Endothelial cell (in vitro differentiated cells): ENCODE results near the gene CD74. TPM values are rescaled to one million over a fixed set of nuclear protein-coding genes. Genes with fewer than 3 reads are reported as not detected.

ENCODE experiments used
- DNase-seq: peaks from one replicate; pipeline ENCODE4 v3.0.0; 2021; ENCODE audit warnings: low spot score
- H3K27ac Mint-ChIP-seq: one replicate; pipeline ENCODE4 v1.8.0; 2021; ENCODE audit warnings: mixed read lengths, inconsistent platforms; ENCODE audit not compliant: unreplicated experiment
- H3K27me3 Mint-ChIP-seq: one replicate; pipeline ENCODE4 v1.8.0; 2021; ENCODE audit warnings: mild to moderate bottlenecking, moderate library complexity, mixed read lengths, inconsistent platforms; ENCODE audit not compliant: unreplicated experiment
- H3K36me3 Mint-ChIP-seq: one replicate; pipeline ENCODE4 v1.8.0; 2021; ENCODE audit warnings: mild to moderate bottlenecking, low read depth, mixed read lengths, inconsistent platforms; ENCODE audit not compliant: unreplicated experiment
- H3K4me1 Mint-ChIP-seq: one replicate; pipeline ENCODE4 v1.8.0; 2021; ENCODE audit warnings: mild to moderate bottlenecking, mixed read lengths, inconsistent platforms; ENCODE audit not compliant: unreplicated experiment
- H3K4me3 Mint-ChIP-seq: one replicate; pipeline ENCODE4 v1.8.0; 2021; ENCODE audit warnings: mild to moderate bottlenecking, mixed read lengths, inconsistent platforms; ENCODE audit not compliant: unreplicated experiment
- H3K9me3 Mint-ChIP-seq: one replicate; pipeline ENCODE4 v1.8.0; 2021; ENCODE audit warnings: mixed read lengths, inconsistent platforms; ENCODE audit not compliant: unreplicated experiment
- CTCF ChIP-seq: fragments of 200-600 bp; sonication (generic); IDR thresholded peaks from one replicate; pipeline ENCODE4 v1.5.0; 2021; ENCODE audit warnings: antibody characterized with exemption; ENCODE audit not compliant: unreplicated experiment
- total RNA-seq: library from RNA; stranded (reverse); fragmentation: NEBNext Ultra II Directional; extraction: Animal tissue kit (Norgen Biotek cat#: 25700); gene quantifications from one replicate; pipeline ENCODE4 v1.2.1, GENCODE V29; 2021; ENCODE audit not compliant: unreplicated experiment

The CD74 gene
- total RNA-seq, 1 donor from 2014 or later = 170 TPM

GRCh38 chr5:150404941-150405816 is 7.5 kb downstream of the CD74 start:
- no peak for DNase-seq
- Mint-ChIP-seq H3K4me3 (no peak overlapping the region), H3K27me3 (peaks cover 8% of the 10 kb centered on the region), H3K4me1 (peaks cover 16% of the 10 kb centered on the region), H3K27ac (no peak overlapping the region), H3K9me3 (no peaks in the 10 kb centered on the region), H3K36me3 (peaks cover 23% of the 10 kb centered on the region)
- TF ChIP-seq CTCF = no peak

- no peak for TF ChIP-seq CTCF
- no peaks in the 10 kb centered on the region for H3K9me3 Mint-ChIP-seq
- no peak for DNase-seq
- peaks cover 16% of the 10 kb centered on the region for H3K4me1 Mint-ChIP-seq
- peaks cover 28% of the 10 kb centered on the region for H3K36me3 Mint-ChIP-seq
- peaks cover 8% of the 10 kb centered on the region for H3K27me3 Mint-ChIP-seq
- H3K4me3 Mint-ChIP-seq = no peak overlapping the region
- H3K27ac Mint-ChIP-seq = no peak overlapping the region
Measured at GRCh38 chr5:150404535-150404934, 8.2 kb downstream of the CD74 start.

- no peak overlapping the region for H3K27ac Mint-ChIP-seq
Measured at GRCh38 chr5:150404121-150404520, 8.6 kb downstream of the CD74 start.

GRCh38 chr5:150402901-150403342 is 9.8 kb downstream of the CD74 start:
- Mint-ChIP-seq H3K27me3 (peaks cover 10% of the 10 kb centered on the region), H3K4me3 (peak overlapping the region; percentile 24), H3K4me1 (peaks cover 27% of the 10 kb centered on the region), H3K9me3 (no peaks in the 10 kb centered on the region), H3K36me3 (peaks cover 32% of the 10 kb centered on the region), H3K27ac (no peak overlapping the region)
- TF ChIP-seq CTCF = no peak
- no peak for DNase-seq

More at GRCh38 chr5:150404121-150404520, 8.6 kb downstream of the CD74 start:
- DNase-seq = no peak
- Mint-ChIP-seq H3K4me3 (no peak overlapping the region), H3K4me1 (peaks cover 20% of the 10 kb centered on the region), H3K9me3 (no peaks in the 10 kb centered on the region), H3K36me3 (peaks cover 28% of the 10 kb centered on the region), H3K27me3 (peaks cover 8% of the 10 kb centered on the region)
- TF ChIP-seq CTCF = no peak

- peaks cover 32% of the 10 kb centered on the region for H3K36me3 Mint-ChIP-seq
Measured at GRCh38 chr5:150402229-150402773, 10.4 kb downstream of the CD74 start.

More at GRCh38 chr5:150402229-150402773, 10.4 kb downstream of the CD74 start:
- H3K4me3 Mint-ChIP-seq = peak overlapping the region; percentile 24
- H3K9me3 Mint-ChIP-seq = no peaks in the 10 kb centered on the region
- peaks cover 27% of the 10 kb centered on the region for H3K4me1 Mint-ChIP-seq
- DNase-seq = no peak
- H3K27me3 Mint-ChIP-seq = peaks cover 10% of the 10 kb centered on the region
- no peak overlapping the region for H3K27ac Mint-ChIP-seq
- TF ChIP-seq CTCF = no peak
